ENCODE results near the gene CPA2. TPM values are rescaled to one million over a fixed set of nuclear protein-coding genes. Genes with fewer than 3 reads are reported as not detected.
"Not testable (repeated sequence)": the region's sequence is repeated elsewhere in the genome, so short reads cannot be mapped to it uniquely, and the experiment has no call there.

Gene CPA2
- total and polyA plus RNA-seq, 3 donors from 2014 or later = 1.1 to 2.4 (median 1.4) TPM

DNA sequence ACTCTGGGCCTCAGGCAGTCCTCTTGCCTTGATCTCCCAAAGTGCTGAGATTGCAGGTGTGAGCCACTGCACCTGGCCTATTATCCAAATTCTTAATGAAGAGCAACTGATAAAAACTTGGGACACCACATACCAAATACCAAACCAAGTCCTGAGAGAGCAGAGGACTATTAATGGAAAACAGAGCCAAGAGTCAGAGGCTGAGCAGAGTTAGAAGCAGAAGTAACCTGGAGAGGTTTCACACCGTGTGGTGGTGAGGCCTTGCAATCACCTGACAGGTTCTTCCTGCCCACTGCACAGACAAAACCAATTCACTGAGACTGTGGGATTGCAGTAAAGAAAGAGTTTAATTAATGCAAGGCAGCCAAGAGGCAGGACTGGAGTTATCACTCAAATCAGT, 43.0 kb upstream of the CPA2 start:
- 41 to 94% methylated on average over 1 of the region's 1 CpG for WGBS, 2 donors
- Histone ChIP-seq H3K36me3 (ENCODE audit: low read depth, missing control alignments) (no peaks in the 10 kb centered on the region), H3K27ac (no peak overlapping the region), H3K27me3 (no peaks in the 10 kb centered on the region), H3K4me1 (no peaks in the 10 kb centered on the region), H3K9me3 (no peaks in the 10 kb centered on the region), H3K4me3 (no peak overlapping the region)
- TF ChIP-seq POLR2A (IDR thresholded peaks at IDR 0.05) = no peak
- TF ChIP-seq, protein P1, sequence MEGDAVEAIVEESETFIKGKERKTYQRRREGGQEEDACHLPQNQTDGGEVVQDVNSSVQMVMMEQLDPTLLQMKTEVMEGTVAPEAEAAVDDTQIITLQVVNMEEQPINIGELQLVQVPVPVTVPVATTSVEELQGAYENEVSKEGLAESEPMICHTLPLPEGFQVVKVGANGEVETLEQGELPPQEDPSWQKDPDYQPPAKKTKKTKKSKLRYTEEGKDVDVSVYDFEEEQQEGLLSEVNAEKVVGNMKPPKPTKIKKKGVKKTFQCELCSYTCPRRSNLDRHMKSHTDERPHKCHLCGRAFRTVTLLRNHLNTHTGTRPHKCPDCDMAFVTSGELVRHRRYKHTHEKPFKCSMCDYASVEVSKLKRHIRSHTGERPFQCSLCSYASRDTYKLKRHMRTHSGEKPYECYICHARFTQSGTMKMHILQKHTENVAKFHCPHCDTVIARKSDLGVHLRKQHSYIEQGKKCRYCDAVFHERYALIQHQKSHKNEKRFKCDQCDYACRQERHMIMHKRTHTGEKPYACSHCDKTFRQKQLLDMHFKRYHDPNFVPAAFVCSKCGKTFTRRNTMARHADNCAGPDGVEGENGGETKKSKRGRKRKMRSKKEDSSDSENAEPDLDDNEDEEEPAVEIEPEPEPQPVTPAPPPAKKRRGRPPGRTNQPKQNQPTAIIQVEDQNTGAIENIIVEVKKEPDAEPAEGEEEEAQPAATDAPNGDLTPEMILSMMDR (IDR thresholded peaks at IDR 0.05) = no peak
- DNase-seq = no peak
- intact Hi-C loops (cut with DNase I; ENCODE audit: low total_unique reads) = no loop called here

DNA sequence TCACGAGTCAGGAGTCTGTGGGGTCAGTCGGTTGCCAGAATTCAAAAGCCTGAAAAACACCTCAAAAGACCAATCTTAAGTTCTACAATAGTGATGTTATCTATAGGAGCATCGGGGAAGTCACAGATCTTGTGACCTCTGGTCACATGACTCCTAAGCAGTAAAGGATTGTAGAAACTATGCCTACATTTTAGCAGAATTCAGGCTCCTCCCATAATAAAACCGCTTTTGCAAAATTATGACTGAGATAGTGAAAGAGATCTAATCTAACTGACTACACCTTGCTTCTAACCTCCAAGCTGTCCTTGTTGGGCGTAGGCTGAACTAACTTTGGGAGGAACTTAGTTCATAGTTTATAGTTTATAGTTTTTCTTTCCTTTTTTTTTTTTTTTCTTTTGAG, 42.5 kb upstream of the CPA2 start:
- Histone ChIP-seq H3K9me3 (no peaks in the 10 kb centered on the region), H3K4me1 (no peaks in the 10 kb centered on the region), H3K27ac (no peak overlapping the region), H3K4me3 (no peak overlapping the region), H3K36me3 (ENCODE audit: low read depth, missing control alignments) (no peaks in the 10 kb centered on the region), H3K27me3 (no peaks in the 10 kb centered on the region)
- no peak for TF ChIP-seq POLR2A (IDR thresholded peaks at IDR 0.05)
- TF ChIP-seq, protein P1 (IDR thresholded peaks at IDR 0.05) = no peak
- intact Hi-C loops (cut with DNase I; ENCODE audit: low total_unique reads) = no loop called here
- 91 to 92% methylated on average over 5 of the region's 5 CpGs for WGBS, 2 donors
- no peak for DNase-seq

DNA sequence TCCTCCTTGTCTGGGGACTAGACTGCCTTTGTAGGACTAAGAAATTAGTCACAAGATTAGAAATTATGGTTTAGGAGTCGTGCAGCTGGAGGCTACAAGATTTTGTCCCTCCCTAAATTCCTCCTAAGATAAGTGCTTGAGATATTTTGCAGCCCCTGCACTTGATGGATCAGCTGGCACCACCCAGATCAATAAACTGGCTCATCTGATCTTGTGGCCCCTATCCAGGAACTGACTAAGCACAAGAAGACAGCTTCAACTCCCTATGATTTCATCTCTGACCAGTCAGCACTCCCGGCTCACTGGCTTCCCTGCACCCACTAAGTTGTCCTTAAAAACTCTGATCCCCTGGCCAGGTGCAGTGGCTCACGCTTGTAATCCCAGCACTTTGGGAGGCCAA, 41.7 kb upstream of the CPA2 start:
- H3K27ac ChIP-seq; H3K4me3 ChIP-seq; H3K27me3 ChIP-seq; H3K36me3 ChIP-seq (ENCODE audit: low read depth, missing control alignments); intact Hi-C loops (cut with DNase I; ENCODE audit: low total_unique reads); H3K4me1 ChIP-seq; H3K9me3 ChIP-seq: not testable (repeated sequence)
- DNase-seq = peak; percentile 16
- 71 to 75% methylated on average over 3 of the region's 3 CpGs for WGBS, 2 donors

DNA sequence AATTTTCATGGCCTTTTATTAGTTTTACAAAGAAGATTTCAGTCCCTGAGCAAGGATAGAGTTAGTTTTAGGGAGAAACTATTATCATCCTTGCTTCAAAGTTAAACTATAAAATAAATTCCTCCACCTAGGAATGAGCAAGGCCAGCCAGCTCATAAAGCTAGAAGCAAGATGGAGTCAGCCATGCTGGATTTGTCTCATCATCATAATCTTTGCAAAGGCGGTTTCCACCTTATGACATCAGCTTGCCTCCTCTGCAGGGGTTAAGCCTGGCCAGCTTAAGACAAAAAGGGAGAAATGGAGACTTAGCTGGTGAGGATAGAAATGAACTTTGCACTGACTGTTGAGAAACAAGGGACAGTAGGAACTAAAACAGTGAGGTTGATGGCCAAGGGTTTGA, 40.3 kb upstream of the CPA2 start:
- H3K27ac ChIP-seq = no peak overlapping the region
- no peak overlapping the region for H3K4me3 ChIP-seq
- no peak for DNase-seq
- 87 to 88% methylated on average over 1 of the region's 1 CpG for WGBS, 2 donors
- no peaks in the 10 kb centered on the region for H3K9me3 ChIP-seq
- TF ChIP-seq POLR2A (IDR thresholded peaks at IDR 0.05) = no peak
- TF ChIP-seq, protein P1 (IDR thresholded peaks at IDR 0.05) = no peak
- H3K27me3 ChIP-seq = no peaks in the 10 kb centered on the region
- intact Hi-C loops (cut with DNase I; ENCODE audit: low total_unique reads) = no loop called here
- no peaks in the 10 kb centered on the region for H3K4me1 ChIP-seq
- no peaks in the 10 kb centered on the region for H3K36me3 ChIP-seq (ENCODE audit: low read depth, missing control alignments)

DNA sequence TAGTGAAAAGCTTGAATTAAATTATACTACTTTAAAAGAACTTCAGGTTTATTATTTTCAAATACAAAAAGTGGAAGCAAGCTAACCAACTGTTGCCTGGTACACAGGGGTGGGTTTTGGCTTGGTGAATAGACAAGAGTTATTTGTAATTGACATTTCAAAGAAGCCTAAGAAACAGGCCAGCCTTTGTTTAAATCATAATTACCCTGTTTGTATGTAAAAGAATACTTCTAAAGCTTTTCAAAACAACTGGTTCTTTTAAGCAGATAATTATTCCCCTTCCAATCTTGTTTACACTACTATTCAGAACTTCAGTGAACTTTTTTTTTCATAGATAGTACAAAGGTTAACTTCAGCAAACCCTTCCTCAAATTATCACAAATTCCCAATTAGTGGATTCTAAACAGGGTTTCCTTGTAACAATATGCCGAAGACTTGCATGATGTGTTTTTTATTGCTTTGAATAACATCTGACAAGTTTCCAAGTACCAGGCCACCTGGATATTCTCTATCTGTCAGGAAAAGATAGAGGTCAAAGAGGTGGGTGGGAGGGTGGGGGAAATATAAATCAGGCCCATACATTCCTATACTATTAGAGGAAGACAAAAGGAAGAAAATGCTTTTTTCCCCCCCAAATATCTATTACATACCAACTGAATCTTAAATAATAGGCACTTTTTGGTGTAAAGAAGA, 38.6 kb upstream of the CPA2 start:
- H3K36me3 ChIP-seq (ENCODE audit: low read depth, missing control alignments) = no peaks in the 10 kb centered on the region
- WGBS, 2 donors = 39 to 64% methylated on average over 1 of the region's 1 CpG
- no peaks in the 10 kb centered on the region for H3K4me1 ChIP-seq
- no peak for TF ChIP-seq POLR2A (IDR thresholded peaks at IDR 0.05)
- TF ChIP-seq, protein P1 (IDR thresholded peaks at IDR 0.05) = no peak
- H3K4me3 ChIP-seq = no peak overlapping the region
- H3K27me3 ChIP-seq = no peaks in the 10 kb centered on the region
- intact Hi-C loops (cut with DNase I; ENCODE audit: low total_unique reads) = no loop called here
- H3K27ac ChIP-seq = no peak overlapping the region
- no peaks in the 10 kb centered on the region for H3K9me3 ChIP-seq
- DNase-seq = no peak
